ENCODE measurements around the gene GALNT1. TPM values are rescaled to one million over a fixed set of nuclear protein-coding genes. Genes with fewer than 3 reads are reported as not detected.

Gene GALNT1
- total and polyA plus RNA-seq, 9 donors, result 20.0 to 60.2 (median 40.4) TPM

- no peaks in the 10 kb centered on the region for H3K4me1 ChIP-seq (ENCODE audit: insufficient read depth)
- no peaks in the 10 kb centered on the region for H3K9me3 ChIP-seq
- no peak overlapping the region for H3K27ac ChIP-seq
- no peak for DNase-seq
- TF ChIP-seq CTCF (IDR thresholded peaks at IDR 0.05) (no peak), EP300 (IDR thresholded peaks at IDR 0.05) (no peak), POLR2A (IDR thresholded peaks at IDR 0.05) (no peak)
- H3K36me3 ChIP-seq, result no peaks in the 10 kb centered on the region
- intact Hi-C loops (cut with DNase I), result no loop called here
- WGBS, 3 donors, result 92 to 93% (median 93%) methylated on average over 10 of the region's 10 CpGs
- H3K27me3 ChIP-seq, result no peaks in the 10 kb centered on the region
- no peak overlapping the region for H3K4me3 ChIP-seq
Measured at GRCh38 chr18:35705988-35706387, 124.4 kb downstream of the GALNT1 start.

- H3K4me3 ChIP-seq, result no peak overlapping the region
- H3K27me3 ChIP-seq, result no peaks in the 10 kb centered on the region
- DNase-seq, result no peak
- H3K9me3 ChIP-seq, result no peaks in the 10 kb centered on the region
- no peak overlapping the region for H3K27ac ChIP-seq
- no peaks in the 10 kb centered on the region for H3K36me3 ChIP-seq
- no peak for TF ChIP-seq CTCF (IDR thresholded peaks at IDR 0.05)
- no peaks in the 10 kb centered on the region for H3K4me1 ChIP-seq (ENCODE audit: insufficient read depth)
- intact Hi-C loops (cut with DNase I), result no loop called here
- 93 to 100% (median 97%) methylated on average over 2 of the region's 2 CpGs for WGBS, 3 donors
Measured at GRCh38 chr18:35707247-35707646, 125.7 kb downstream of the GALNT1 start.

- no peaks in the 10 kb centered on the region for H3K9me3 ChIP-seq
- DNase-seq, result no peak
- H3K4me3 ChIP-seq, result no peak overlapping the region
- H3K27ac ChIP-seq, result no peak overlapping the region
- TF ChIP-seq EP300 (IDR thresholded peaks at IDR 0.05) (no peak), POLR2A (IDR thresholded peaks at IDR 0.05) (no peak), CTCF (IDR thresholded peaks at IDR 0.05) (no peak)
- WGBS, 3 donors, result 51 to 70% (median 66%) methylated on average over 6 of the region's 6 CpGs
- intact Hi-C loops (cut with DNase I), result no loop called here
- H3K36me3 ChIP-seq, result no peaks in the 10 kb centered on the region
- H3K27me3 ChIP-seq, result no peaks in the 10 kb centered on the region
- no peaks in the 10 kb centered on the region for H3K4me1 ChIP-seq (ENCODE audit: insufficient read depth)
Measured at GRCh38 chr18:35707674-35708073, 126.1 kb downstream of the GALNT1 start.

GRCh38 chr18:35710581-35710980 lies 129.0 kb downstream of the GALNT1 start:
- intact Hi-C loops (cut with DNase I), result no loop called here
- 76 to 79% (median 78%) methylated on average over 2 of the region's 2 CpGs for WGBS, 3 donors
- TF ChIP-seq EP300 (IDR thresholded peaks at IDR 0.05) (no peak), CTCF (IDR thresholded peaks at IDR 0.05) (no peak), POLR2A (IDR thresholded peaks at IDR 0.05) (no peak)

GRCh38 chr18:35711227-35711626 lies 129.7 kb downstream of the GALNT1 start:
- Histone ChIP-seq H3K4me3 (no peak overlapping the region), H3K27ac (no peak overlapping the region), H3K27me3 (no peaks in the 10 kb centered on the region), H3K4me1 (ENCODE audit: insufficient read depth) (no peaks in the 10 kb centered on the region), H3K9me3 (no peaks in the 10 kb centered on the region), H3K36me3 (no peaks in the 10 kb centered on the region)
- TF ChIP-seq POLR2A (IDR thresholded peaks at IDR 0.05) (no peak), EP300 (IDR thresholded peaks at IDR 0.05) (no peak), CTCF (IDR thresholded peaks at IDR 0.05) (no peak)
- no peak for DNase-seq
- intact Hi-C loops (cut with DNase I), result no loop called here
- 55 to 73% (median 63%) methylated on average over 2 of the region's 2 CpGs for WGBS, 3 donors

More at GRCh38 chr18:35710581-35710980, 129.0 kb downstream of the GALNT1 start:
- DNase-seq, result no peak
- Histone ChIP-seq H3K4me1 (ENCODE audit: insufficient read depth) (no peaks in the 10 kb centered on the region), H3K27ac (no peak overlapping the region), H3K36me3 (no peaks in the 10 kb centered on the region), H3K4me3 (no peak overlapping the region), H3K9me3 (no peaks in the 10 kb centered on the region), H3K27me3 (no peaks in the 10 kb centered on the region)
